ENCODE measurements around the gene AOC2. TPM values are rescaled to one million over a fixed set of nuclear protein-coding genes. Genes with fewer than 3 reads are reported as not detected.

The AOC2 gene
- total RNA-seq, 1 experiment from 2014 or later, result 7.1 TPM

DNA sequence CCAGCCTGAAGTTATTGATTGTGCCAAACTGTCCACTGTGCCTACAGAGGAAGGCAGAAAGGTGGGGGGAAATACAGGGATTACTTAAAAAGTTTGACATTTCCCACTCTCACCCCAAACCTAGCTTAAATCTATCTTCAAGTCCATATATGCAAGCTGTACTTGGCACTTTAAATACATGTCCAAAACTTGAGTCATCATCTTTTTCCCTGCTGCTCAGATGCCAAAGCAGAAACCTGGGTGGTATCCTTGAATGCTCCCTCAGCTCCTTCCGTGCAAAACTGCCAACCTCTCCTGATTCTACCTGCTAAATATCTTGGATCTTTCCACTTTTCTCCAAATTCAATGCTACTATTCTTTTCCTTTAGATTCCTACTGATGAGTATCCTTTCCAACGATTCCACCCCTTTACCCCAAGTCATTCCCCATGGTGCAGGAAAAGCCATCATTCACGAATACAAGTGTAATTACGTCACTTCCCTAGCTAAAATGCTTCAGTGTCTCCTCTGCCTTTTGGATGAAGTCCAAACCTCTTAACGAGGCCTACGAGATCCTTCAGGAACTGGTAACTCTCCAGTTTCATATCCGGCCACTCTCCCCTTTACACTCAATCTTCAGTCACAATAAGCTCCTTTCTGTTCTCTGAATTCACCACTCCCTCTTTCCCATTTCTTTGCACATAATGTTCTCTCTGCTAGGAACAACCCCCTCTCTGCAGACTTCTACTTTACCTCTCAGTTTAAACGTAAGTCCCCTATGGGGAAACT, 29.6 kb upstream of the AOC2 start:
- Mint-ChIP-seq H3K36me3 (ENCODE audit: insufficient read depth in 1 of 3, low read depth in 3 of 3) (peaks cover 25 to 84% (median 69%) of the 10 kb centered on the region in 3 experiments; a peak in 6 of 7 replicates), H3K27me3 (ENCODE audit: low read depth) (no peaks in the 10 kb centered on the region), H3K9me3 (no peaks in the 10 kb centered on the region), H3K4me3 (no peak overlapping the region), H3K4me1 (no peaks in the 10 kb centered on the region), H3K27ac (no peak overlapping the region)
- Histone ChIP-seq H3K4me2 (ENCODE audit: insufficient read depth, insufficient read length, low read length) (no peak overlapping the region), H3K4me1 (ENCODE audit: insufficient read depth, low read length) (no peaks in the 10 kb centered on the region), H3K14ac (ENCODE audit: insufficient read depth, low read length) (no peak overlapping the region), H2BK15ac (ENCODE audit: low read depth, low read length) (no peak overlapping the region), H4K8ac (replicated peaks; ENCODE audit: insufficient read length, low read depth, low read length) (no peak overlapping the region), H2BK20ac (ENCODE audit: low read depth, low read length, poor library complexity, severe bottlenecking) (no peak overlapping the region), H3T11ph (ENCODE audit: low read length) (no peak overlapping the region), H4K5ac (ENCODE audit: insufficient read length, low read depth, low read length) (no peak overlapping the region), H2BK5ac (ENCODE audit: insufficient read length, low read length) (no peak overlapping the region), H2AK5ac (ENCODE audit: insufficient read length, low read length) (no peak overlapping the region), H3K4ac (ENCODE audit: low read depth, low read length) (no peak overlapping the region), H3K27me3 (ENCODE audit: insufficient read depth, low read length) (no peaks in the 10 kb centered on the region), H4K91ac (ENCODE audit: insufficient read length, low read depth, low read length) (no peak overlapping the region), H3K79me1 (ENCODE audit: insufficient read depth, low read depth, low read length, poor library complexity, severe bottlenecking) (no peaks in the 10 kb centered on the region), H2BK12ac (ENCODE audit: insufficient read length, low read depth, low read length) (no peak overlapping the region), H3K27ac (ENCODE audit: insufficient read length, low read depth, low read length) (no peak overlapping the region), H3K56ac (ENCODE audit: insufficient read length, low read depth, low read length) (no peak overlapping the region), H3K18ac (ENCODE audit: insufficient read length, low read depth, low read length) (no peak overlapping the region), H2BK120ac (ENCODE audit: low read depth, low read length, poor library complexity, severe bottlenecking) (no peak overlapping the region), H3K9me3 (ENCODE audit: control insufficient read depth, low read depth, low read length) (no peaks in the 10 kb centered on the region), H3K23ac (ENCODE audit: insufficient read length, low read depth, low read length) (no peak overlapping the region), H3K79me2 (ENCODE audit: insufficient read depth, low read length) (no peaks in the 10 kb centered on the region), H3K9ac (ENCODE audit: extremely low read depth, insufficient read length, low read length) (no peak overlapping the region), H2AFZ (ENCODE audit: low read length) (no peak overlapping the region), H3K23me2 (ENCODE audit: insufficient read length, low read depth, low read length, poor library complexity, severe bottlenecking) (no peaks in the 10 kb centered on the region), H4K20me1 (ENCODE audit: control insufficient read depth, insufficient read depth, insufficient read length) (no peaks in the 10 kb centered on the region)
- no peak for DNase-seq
- TF ChIP-seq, protein P1, sequence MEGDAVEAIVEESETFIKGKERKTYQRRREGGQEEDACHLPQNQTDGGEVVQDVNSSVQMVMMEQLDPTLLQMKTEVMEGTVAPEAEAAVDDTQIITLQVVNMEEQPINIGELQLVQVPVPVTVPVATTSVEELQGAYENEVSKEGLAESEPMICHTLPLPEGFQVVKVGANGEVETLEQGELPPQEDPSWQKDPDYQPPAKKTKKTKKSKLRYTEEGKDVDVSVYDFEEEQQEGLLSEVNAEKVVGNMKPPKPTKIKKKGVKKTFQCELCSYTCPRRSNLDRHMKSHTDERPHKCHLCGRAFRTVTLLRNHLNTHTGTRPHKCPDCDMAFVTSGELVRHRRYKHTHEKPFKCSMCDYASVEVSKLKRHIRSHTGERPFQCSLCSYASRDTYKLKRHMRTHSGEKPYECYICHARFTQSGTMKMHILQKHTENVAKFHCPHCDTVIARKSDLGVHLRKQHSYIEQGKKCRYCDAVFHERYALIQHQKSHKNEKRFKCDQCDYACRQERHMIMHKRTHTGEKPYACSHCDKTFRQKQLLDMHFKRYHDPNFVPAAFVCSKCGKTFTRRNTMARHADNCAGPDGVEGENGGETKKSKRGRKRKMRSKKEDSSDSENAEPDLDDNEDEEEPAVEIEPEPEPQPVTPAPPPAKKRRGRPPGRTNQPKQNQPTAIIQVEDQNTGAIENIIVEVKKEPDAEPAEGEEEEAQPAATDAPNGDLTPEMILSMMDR (conservative IDR thresholded peaks at IDR 0.05), result no peak
- no CpG with 5 or more reads among the region's 8 CpGs for WGBS (ENCODE audit: extremely low coverage, insufficient read length, low lambda C conversion rate)

Measured in H9 (cell line).